ENCODE results near the gene PTPN11. TPM values are rescaled to one million over a fixed set of nuclear protein-coding genes. Genes with fewer than 3 reads are reported as not detected.

PTPN11 gene
- total RNA-seq, 2 donors from 2014 or later: 31.6 to 47.1 TPM

DNA sequence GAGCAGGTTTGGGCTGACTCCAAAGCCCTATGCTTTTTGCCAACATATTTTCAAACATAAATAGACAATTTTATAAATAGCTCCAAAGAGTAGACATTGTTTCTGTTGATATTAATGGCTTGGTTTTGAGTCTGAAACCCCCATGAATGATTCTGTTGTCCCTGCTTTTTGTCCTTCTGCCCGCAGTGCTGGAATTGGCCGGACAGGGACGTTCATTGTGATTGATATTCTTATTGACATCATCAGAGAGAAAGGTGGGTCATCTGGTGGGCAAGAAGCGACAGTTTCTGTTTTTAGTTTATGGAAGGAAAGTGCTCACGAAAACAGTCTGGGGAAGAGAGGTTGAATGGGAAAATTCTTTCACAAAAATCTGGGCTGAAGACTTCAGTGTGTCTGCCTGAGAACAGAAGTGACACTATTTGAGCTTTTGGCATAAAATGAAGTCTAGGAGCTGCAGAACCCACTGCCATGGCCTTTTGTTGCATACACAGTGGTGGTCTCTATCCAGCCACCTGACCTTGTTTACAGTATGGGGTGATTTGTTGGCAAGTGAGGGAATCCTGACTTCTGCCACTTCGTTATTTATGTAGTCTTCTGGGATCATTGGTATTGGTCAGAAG, 69.6 kb downstream of the PTPN11 start:
- Histone ChIP-seq H3K4me3 (no peak overlapping the region), H3K36me3 (replicated peaks in 1 of 2; ENCODE audit: insufficient read depth in 1 of 2, low read depth in 2 of 2) (peaks cover 10 to 12% of the 10 kb centered on the region in 2 donors), H3K27ac (no peak overlapping the region), H3K9me3 (no peaks in the 10 kb centered on the region), H3K4me1 (no peaks in the 10 kb centered on the region), H3K27me3 (no peaks in the 10 kb centered on the region)
- TF ChIP-seq, protein P1, sequence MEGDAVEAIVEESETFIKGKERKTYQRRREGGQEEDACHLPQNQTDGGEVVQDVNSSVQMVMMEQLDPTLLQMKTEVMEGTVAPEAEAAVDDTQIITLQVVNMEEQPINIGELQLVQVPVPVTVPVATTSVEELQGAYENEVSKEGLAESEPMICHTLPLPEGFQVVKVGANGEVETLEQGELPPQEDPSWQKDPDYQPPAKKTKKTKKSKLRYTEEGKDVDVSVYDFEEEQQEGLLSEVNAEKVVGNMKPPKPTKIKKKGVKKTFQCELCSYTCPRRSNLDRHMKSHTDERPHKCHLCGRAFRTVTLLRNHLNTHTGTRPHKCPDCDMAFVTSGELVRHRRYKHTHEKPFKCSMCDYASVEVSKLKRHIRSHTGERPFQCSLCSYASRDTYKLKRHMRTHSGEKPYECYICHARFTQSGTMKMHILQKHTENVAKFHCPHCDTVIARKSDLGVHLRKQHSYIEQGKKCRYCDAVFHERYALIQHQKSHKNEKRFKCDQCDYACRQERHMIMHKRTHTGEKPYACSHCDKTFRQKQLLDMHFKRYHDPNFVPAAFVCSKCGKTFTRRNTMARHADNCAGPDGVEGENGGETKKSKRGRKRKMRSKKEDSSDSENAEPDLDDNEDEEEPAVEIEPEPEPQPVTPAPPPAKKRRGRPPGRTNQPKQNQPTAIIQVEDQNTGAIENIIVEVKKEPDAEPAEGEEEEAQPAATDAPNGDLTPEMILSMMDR (IDR thresholded peaks at IDR 0.05): no peak
- TF ChIP-seq POLR2A (IDR thresholded peaks at IDR 0.05): no peak
- DNase-seq: no peak
- no peak for ATAC-seq
- intact Hi-C loops (cut with DNase I): no loop called here
- 94 to 97% methylated on average over 6 of the region's 6 CpGs for WGBS, 2 donors

DNA sequence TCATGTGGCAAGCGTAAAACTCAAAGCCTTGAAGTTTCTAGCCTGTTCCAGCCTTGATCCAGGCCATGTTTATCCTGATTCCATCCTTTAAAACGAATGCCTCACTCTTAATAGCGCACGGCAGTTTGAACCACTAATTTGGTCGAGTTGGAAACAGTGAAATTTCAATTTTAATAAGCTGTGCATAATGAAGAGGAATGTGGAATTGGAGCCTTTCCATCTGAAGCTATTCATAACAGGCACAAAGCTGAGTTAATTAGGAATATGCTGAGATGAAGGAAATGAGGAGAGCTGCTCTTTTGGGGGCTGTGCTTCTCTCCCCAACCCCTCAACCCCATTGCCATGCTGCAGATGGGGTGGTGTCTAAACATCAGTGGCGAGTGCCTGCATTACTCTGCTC, 70.7 kb downstream of the PTPN11 start:
- intact Hi-C loops (cut with DNase I): no loop called here
- Histone ChIP-seq H3K27ac (no peak overlapping the region), H3K4me1 (no peaks in the 10 kb centered on the region), H3K36me3 (replicated peaks in 1 of 2; ENCODE audit: insufficient read depth in 1 of 2, low read depth in 2 of 2) (peaks cover 10 to 12% of the 10 kb centered on the region in 2 donors), H3K9me3 (no peaks in the 10 kb centered on the region), H3K4me3 (no peak overlapping the region), H3K27me3 (no peaks in the 10 kb centered on the region)
- DNase-seq: no peak
- no peak for ATAC-seq
- WGBS, 2 donors: 87 to 88% methylated on average over 6 of the region's 6 CpGs
- TF ChIP-seq, protein P1 (IDR thresholded peaks at IDR 0.05): no peak
- TF ChIP-seq POLR2A (IDR thresholded peaks at IDR 0.05): no peak

DNA sequence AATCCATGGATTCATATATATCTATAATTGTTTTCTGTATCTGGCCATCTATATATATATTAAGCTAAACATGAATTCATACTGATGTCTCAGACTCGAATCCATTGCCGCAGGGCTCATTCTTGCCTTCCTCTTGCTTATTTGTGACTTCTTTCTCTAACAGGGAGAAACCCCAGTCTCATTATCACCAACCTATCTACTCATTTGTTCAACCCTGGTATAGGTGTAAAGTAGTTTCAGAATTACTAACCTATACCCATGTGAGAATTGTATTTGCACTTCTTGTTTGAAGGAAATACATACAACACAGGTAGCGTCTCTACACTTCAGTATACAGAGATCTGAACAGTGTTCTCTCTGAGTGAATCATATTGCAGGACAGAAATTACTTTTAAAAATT, 77.7 kb downstream of the PTPN11 start:
- TF ChIP-seq, protein P1 (IDR thresholded peaks at IDR 0.05): no peak
- TF ChIP-seq POLR2A (IDR thresholded peaks at IDR 0.05): no peak
- intact Hi-C loops (cut with DNase I): no loop called here
- Histone ChIP-seq H3K27ac (no peak overlapping the region), H3K36me3 (replicated peaks in 1 of 2; ENCODE audit: insufficient read depth in 1 of 2, low read depth in 2 of 2) (no peaks in the 10 kb centered on the region), H3K4me3 (no peak overlapping the region), H3K27me3 (no peaks in the 10 kb centered on the region), H3K4me1 (no peaks in the 10 kb centered on the region), H3K9me3 (no peaks in the 10 kb centered on the region)
- ATAC-seq (no peak), DNase-seq (no peak)
- 91 to 97% methylated on average over 3 of the region's 3 CpGs for WGBS, 2 donors

DNA sequence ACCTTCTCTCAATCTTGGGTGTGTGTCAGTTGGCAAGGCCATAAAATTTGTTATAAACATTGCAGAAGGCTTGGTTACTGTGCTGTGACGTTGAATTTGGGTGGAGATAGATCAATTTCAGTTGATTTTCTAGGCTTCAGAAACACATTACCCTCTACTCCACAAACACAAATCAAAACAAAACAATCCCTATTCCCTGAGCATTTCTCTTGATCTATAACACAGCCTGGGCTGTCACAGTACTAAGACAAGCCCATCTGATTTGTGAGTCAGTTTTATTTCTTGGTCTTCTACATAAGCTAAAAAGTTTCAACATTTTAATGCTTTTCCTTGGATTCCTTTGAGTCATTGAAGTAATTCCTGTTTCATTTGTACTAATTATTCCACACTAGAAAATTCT, 79.8 kb downstream of the PTPN11 start:
- no peak for ATAC-seq
- no peak for TF ChIP-seq POLR2A (IDR thresholded peaks at IDR 0.05)
- TF ChIP-seq, protein P1 (IDR thresholded peaks at IDR 0.05): no peak

DNA sequence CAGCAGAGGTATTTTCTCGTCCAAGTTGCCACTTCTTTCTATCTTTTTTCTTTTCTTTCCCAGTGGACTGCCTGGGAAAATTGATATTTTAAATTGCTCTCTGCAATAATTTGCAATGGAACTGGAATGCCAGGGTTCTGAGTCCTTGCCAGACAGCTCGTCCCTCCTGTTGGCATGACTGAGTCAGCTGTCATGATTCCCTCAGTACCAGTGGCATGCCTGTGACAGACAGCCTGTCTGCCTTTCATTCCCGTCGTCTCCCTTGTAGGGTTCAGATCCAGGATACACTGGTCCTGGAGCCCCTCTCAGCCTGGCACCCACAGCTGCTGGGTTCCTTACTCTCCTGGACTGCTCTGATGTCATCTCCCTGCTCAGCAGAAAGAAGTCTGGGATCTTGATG, 84.8 kb downstream of the PTPN11 start:
- TF ChIP-seq POLR2A (IDR thresholded peaks at IDR 0.05): no peak
- TF ChIP-seq, protein P1 (IDR thresholded peaks at IDR 0.05): no peak
- H3K36me3 ChIP-seq (replicated peaks in 1 of 2; ENCODE audit: insufficient read depth in 1 of 2, low read depth in 2 of 2): peaks cover 6 to 14% of the 10 kb centered on the region in 2 donors
- 75 to 76% methylated on average over 4 of the region's 4 CpGs for WGBS, 2 donors
- H3K9me3 ChIP-seq: no peaks in the 10 kb centered on the region
- H3K27ac ChIP-seq: no peak overlapping the region
- intact Hi-C loops (cut with DNase I): no loop called here
- ATAC-seq (no peak), DNase-seq (no peak)
- H3K4me3 ChIP-seq: no peak overlapping the region
- H3K4me1 ChIP-seq: no peaks in the 10 kb centered on the region
- H3K27me3 ChIP-seq: no peaks in the 10 kb centered on the region

More for the DNA sequence above, 79.8 kb downstream of the PTPN11 start:
- DNase-seq: no peak
- H3K9me3 ChIP-seq: no peaks in the 10 kb centered on the region
- 83 to 90% methylated on average over 1 of the region's 1 CpG for WGBS, 2 donors
- H3K4me1 ChIP-seq: no peaks in the 10 kb centered on the region
- H3K4me3 ChIP-seq: no peak overlapping the region
- peaks cover 0 to 3% of the 10 kb centered on the region in 2 donors for H3K36me3 ChIP-seq (replicated peaks in 1 of 2; ENCODE audit: insufficient read depth in 1 of 2, low read depth in 2 of 2)
- intact Hi-C loops (cut with DNase I): no loop called here
- H3K27ac ChIP-seq: no peak overlapping the region
- no peaks in the 10 kb centered on the region for H3K27me3 ChIP-seq
